ENCODE measurements around the gene GK2.

GK2 gene

GRCh38 chr4:79381161-79381560, 26.9 kb downstream of the GK2 start:
- no peak for DNase-seq

DNA sequence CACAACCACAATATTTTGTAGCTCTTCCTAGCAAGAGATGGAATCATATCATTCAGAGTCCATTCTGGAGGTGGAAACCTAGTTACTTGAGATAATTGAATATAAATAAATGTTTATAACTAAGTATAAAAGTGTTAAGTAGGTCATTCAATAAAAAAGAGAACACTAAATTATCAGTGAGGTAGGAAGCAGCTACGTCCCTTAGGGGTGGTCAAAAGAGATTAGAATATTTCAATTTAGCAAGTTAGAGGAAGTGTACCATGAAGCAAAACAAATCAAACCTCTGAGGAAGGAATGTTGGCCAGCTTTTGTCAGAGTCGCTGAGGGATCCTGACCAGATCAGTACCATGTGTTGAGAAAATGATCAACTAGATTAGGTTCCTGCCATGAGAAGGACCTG, 38.0 kb downstream of the GK2 start:
- no peak for DNase-seq

GRCh38 chr4:79367096-79367495, 40.9 kb downstream of the GK2 start:
- DNase-seq: no peak

- DNase-seq: no peak
Measured at GRCh38 chr4:79366422-79366821, 41.6 kb downstream of the GK2 start.

- no peak for DNase-seq
Measured at GRCh38 chr4:79364061-79364460, 44.0 kb downstream of the GK2 start.

DNA sequence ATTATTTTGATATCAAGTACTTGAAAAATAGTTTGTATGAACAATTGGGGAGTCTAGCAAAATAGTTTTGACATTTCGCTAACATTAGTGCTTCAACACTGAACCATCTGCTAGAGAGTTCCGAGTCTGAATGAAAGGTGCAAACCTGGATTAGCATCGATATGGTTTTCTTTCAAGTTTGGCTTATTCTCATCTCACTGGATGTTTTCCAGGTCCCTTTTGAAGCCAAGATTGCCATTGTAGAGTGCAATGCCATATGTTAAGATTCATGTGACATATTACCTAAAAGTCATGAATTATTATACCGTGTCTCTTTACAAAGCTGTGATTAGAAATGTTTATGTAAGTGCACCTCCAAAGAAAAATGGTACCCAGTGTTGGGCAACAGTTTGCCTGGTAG, 45.4 kb downstream of the GK2 start:
- no peak for DNase-seq

DNA sequence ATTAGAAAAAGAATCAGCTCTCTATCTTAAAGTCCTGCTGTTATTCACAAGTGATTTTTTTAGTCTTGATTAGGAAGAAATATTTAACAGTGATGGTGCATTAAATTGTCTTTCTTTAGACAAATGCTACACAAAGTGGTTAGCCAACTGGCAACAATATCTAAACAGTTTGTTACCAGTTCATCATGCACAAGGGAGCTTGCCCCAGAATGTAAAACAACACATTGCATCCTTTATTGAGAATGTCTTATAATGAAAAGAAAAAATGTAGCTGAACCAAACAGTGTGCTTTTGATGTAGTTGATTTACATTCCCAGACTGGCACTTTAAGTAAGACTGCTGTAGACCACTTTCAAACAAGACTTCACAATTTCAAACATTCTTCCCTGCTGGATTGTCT, 48.0 kb downstream of the GK2 start:
- no peak for DNase-seq

- no peak for DNase-seq
Measured at GRCh38 chr4:79358438-79358837, 49.6 kb downstream of the GK2 start.

DNA sequence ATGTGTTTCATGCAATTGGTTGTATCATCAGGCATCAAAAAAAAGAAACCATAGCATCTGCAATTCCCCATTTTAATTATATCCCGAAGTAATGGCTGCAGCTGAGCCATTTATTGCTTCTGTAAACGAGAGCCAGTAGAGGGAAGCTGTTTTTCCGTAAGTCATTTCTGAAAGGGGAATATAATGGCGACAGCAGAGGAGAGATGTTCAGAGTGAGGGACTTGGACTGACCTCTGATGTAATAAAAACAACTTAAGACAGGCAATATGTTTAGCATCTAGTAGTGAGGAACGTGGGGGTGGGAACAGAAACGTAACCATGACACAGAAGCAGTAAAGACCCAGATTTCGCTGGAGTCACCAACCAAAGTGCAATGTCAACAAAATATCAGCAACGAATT, 50.7 kb downstream of the GK2 start:
- DNase-seq: no peak

Data from effector CD8-positive, alpha-beta T cell (primary cell).